Caco-2 (cell line): ENCODE results near the gene NXNL1. TPM values are rescaled to one million over a fixed set of nuclear protein-coding genes. Genes with fewer than 3 reads are reported as not detected.
"Not testable (repeated sequence)": the region's sequence is repeated elsewhere in the genome, so short reads cannot be mapped to it uniquely, and the experiment has no call there.

Source experiments
- BruUV-seq: library from RNA; stranded (reverse); fragments of 400-500 nt; replicated peaks from 2 replicates; lab custom pipeline; 2021; lab: Mats Ljungman, UMichigan
- CTCF ChIA-PET: fragments of 300-600 bp; sonication (Branson Sonifier 250); formaldehyde crosslinking; loops from one replicate; lab custom pipeline; 2022; ENCODE audit warnings: antibody characterized with exemption; lab: Charles Lee
- POLR2A ChIA-PET: fragments of 300-600 bp; sonication (Branson Sonifier 250); formaldehyde crosslinking; loops from one replicate; lab custom pipeline; 2022; ENCODE audit warnings: antibody characterized with exemption; lab: Charles Lee
- DNase-seq, 2 experiments: peaks; one replicate each; pipeline versions ENCODE4 v3.0.0 to v3.0.0-alpha.2; 2020 to 2022
- H3K27me3 ChIP-seq: replicated peaks from 2 replicates; pipeline ENCODE4 v1.6.0; 2011; ENCODE audit warnings: low read length; ENCODE audit not compliant: control insufficient read depth, insufficient read depth
- H3K36me3 ChIP-seq: 2 replicates; pipeline ENCODE4 v1.5.1; 2011; ENCODE audit warnings: low read length; ENCODE audit not compliant: control insufficient read depth, insufficient read depth
- H3K4me1 ChIP-seq: fragments of 250-450 bp; sonication (Bioruptor Pico); 2 replicates; pipeline ENCODE4 v1.5.1; 2020; ENCODE audit warnings: mild to moderate bottlenecking
- H3K4me3 ChIP-seq: 2 replicates; pipeline ENCODE4 v1.5.1; 2011; ENCODE audit warnings: low read depth, mild to moderate bottlenecking, control low read depth, low read length
- H3K9me3 ChIP-seq: fragments of 250-450 bp; sonication (Bioruptor Pico); 2 replicates; pipeline ENCODE4 v1.5.1; 2020; ENCODE audit warnings: mild to moderate bottlenecking, moderate library complexity
- H3K27ac Mint-ChIP-seq: one replicate; pipeline ENCODE4 v1.8.0; 2022; ENCODE audit warnings: mixed read lengths; ENCODE audit not compliant: unreplicated experiment
- H3K27me3 Mint-ChIP-seq: one replicate; pipeline ENCODE4 v1.8.0; 2022; ENCODE audit warnings: mixed read lengths; ENCODE audit not compliant: insufficient read depth, unreplicated experiment
- H3K36me3 Mint-ChIP-seq: one replicate; pipeline ENCODE4 v1.8.0; 2022; ENCODE audit warnings: mild to moderate bottlenecking, mixed read lengths; ENCODE audit not compliant: insufficient read depth, unreplicated experiment
- H3K4me1 Mint-ChIP-seq: one replicate; pipeline ENCODE4 v1.8.0; 2022; ENCODE audit warnings: low read depth, mixed read lengths; ENCODE audit not compliant: unreplicated experiment
- H3K4me3 Mint-ChIP-seq: one replicate; pipeline ENCODE4 v1.8.0; 2022; ENCODE audit warnings: mild to moderate bottlenecking, moderate library complexity, mixed read lengths; ENCODE audit not compliant: unreplicated experiment
- H3K9me3 Mint-ChIP-seq: one replicate; pipeline ENCODE4 v1.8.0; 2022; ENCODE audit warnings: mixed read lengths; ENCODE audit not compliant: unreplicated experiment
- intact Hi-C: fragments of 100-400 bp; cut with micrococcal nuclease; formaldehyde crosslinking; loops from one replicate; pipeline ENCODE4 v1.10.0; 2022; ENCODE audit not compliant: unreplicated experiment
- total RNA-seq: library from RNA; stranded (reverse); gene quantifications from 2 replicates; pipeline ENCODE4 v1.2.3, GENCODE V29; 2022
- TF ChIP-seq, protein P1 (sequence below), 2 experiments: fragments of 200-600 bp in 1 of 2; IDR thresholded peaks; 1 replicate in 1 of 2; 2 replicates in 1 of 2; pipeline versions ENCODE4 v1.5.1 to v1.8.0; 2011 to 2022; ENCODE audit warnings: antibody characterized with exemption in 1 of 2, control low read depth in 1 of 2, inconsistent platforms in 1 of 2, low read depth in 1 of 2, low read length in 1 of 2, mild to moderate bottlenecking in 1 of 2, moderate library complexity in 1 of 2; ENCODE audit not compliant: insufficient read depth in 1 of 2, severe bottlenecking in 1 of 2, unreplicated experiment in 1 of 2

NXNL1 gene
- total RNA-seq, 1 experiment from 2014 or later = not detected

DNA sequence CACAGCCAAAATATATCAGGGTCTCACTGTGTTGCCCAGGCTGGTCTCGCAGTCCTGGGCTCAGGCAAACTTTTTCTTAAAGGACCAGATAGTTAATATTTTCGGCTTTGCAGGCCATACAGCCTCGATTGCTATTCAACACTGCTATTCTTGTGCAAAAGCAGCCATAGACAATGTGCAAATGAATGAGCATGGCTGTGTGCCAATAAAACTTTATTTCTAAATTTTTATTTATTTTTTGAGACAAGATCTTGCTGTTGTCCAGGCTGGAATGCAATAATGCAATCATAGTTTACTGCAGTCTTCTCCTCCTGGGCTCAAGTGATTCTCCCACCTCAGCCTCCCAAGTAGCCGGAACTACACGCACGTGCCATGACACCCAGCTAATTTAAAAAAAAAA, 42.5 kb upstream of the NXNL1 start:
- Mint-ChIP-seq H3K36me3 (peaks cover 7% of the 10 kb centered on the region), H3K27ac (no peak overlapping the region), H3K4me3 (no peak overlapping the region), H3K27me3 (no peaks in the 10 kb centered on the region), H3K9me3 (no peaks in the 10 kb centered on the region), H3K4me1 (peaks cover 19% of the 10 kb centered on the region)
- H3K4me1 ChIP-seq = peaks cover 18% of the 10 kb centered on the region
- CTCF ChIA-PET = no interaction called here
- POLR2A ChIA-PET = no interaction called here
- no peak for DNase-seq
- no peaks in the 10 kb centered on the region for H3K27me3 ChIP-seq
- BruUV-seq = no TSS peak
- H3K4me3 ChIP-seq = no peak overlapping the region
- TF ChIP-seq, protein P1, sequence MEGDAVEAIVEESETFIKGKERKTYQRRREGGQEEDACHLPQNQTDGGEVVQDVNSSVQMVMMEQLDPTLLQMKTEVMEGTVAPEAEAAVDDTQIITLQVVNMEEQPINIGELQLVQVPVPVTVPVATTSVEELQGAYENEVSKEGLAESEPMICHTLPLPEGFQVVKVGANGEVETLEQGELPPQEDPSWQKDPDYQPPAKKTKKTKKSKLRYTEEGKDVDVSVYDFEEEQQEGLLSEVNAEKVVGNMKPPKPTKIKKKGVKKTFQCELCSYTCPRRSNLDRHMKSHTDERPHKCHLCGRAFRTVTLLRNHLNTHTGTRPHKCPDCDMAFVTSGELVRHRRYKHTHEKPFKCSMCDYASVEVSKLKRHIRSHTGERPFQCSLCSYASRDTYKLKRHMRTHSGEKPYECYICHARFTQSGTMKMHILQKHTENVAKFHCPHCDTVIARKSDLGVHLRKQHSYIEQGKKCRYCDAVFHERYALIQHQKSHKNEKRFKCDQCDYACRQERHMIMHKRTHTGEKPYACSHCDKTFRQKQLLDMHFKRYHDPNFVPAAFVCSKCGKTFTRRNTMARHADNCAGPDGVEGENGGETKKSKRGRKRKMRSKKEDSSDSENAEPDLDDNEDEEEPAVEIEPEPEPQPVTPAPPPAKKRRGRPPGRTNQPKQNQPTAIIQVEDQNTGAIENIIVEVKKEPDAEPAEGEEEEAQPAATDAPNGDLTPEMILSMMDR (IDR thresholded peaks at IDR 0.05; ENCODE audit: insufficient read depth in 1 of 2, low read depth in 1 of 2, low read length in 1 of 2, severe bottlenecking in 1 of 2, unreplicated experiment in 1 of 2) = no peak
- no peaks in the 10 kb centered on the region for H3K36me3 ChIP-seq
- no peaks in the 10 kb centered on the region for H3K9me3 ChIP-seq
- intact Hi-C loops = no loop called here

DNA sequence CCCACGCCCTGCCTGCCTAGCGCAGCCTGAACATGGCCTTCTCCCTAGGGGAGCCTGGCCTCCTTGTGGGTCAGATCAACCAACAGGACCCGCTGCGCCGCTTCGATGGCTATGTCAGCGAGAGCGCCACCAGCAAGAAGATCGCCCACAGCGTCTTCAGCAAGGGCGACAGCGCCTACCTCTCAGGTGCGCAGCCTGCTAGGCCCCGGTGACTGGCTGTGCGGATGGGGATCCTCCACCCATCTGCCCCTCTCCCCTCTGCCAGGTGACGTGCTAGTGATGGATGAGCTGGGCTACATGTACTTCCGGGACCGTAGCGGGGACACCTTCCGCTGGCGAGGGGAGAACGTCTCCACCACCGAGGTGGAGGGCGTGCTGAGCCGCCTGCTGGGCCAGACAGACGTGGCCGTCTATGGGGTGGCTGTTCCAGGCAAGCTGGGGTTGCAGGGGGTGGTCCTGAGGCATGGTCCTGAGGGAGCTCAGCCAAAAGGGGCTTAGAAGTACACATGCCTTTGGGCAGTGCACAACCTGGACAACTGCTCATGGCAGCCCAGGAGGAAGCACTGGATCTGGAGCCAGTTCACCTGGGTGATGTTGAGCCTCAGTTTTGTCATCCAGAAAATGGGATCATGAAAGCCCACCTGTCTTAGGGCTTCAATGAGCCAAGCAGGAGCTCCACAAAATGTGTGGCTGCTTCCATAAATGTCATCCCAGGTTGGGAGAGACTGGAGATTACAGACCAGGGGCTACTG, 39.9 kb upstream of the NXNL1 start:
- no peak overlapping the region for H3K4me3 ChIP-seq
- BruUV-seq = no TSS peak
- ChIA-PET CTCF (interaction anchor here (0.6 kb wide), 1 partner anchor 447 kb away, joined by 4 read pairs; no protein-coding TSS in a partner anchor), POLR2A (no interaction called here)
- no peaks in the 10 kb centered on the region for H3K9me3 ChIP-seq
- no peaks in the 10 kb centered on the region for H3K27me3 ChIP-seq
- Mint-ChIP-seq H3K4me1 (peaks cover 16% of the 10 kb centered on the region), H3K36me3 (no peaks in the 10 kb centered on the region), H3K27me3 (no peaks in the 10 kb centered on the region), H3K4me3 (no peak overlapping the region), H3K27ac (no peak overlapping the region), H3K9me3 (no peaks in the 10 kb centered on the region)
- no peaks in the 10 kb centered on the region for H3K36me3 ChIP-seq
- TF ChIP-seq, protein P1 (IDR thresholded peaks at IDR 0.05; ENCODE audit: insufficient read depth in 1 of 2, low read depth in 1 of 2, low read length in 1 of 2, severe bottlenecking in 1 of 2, unreplicated experiment in 1 of 2) = no peak
- H3K4me1 ChIP-seq = peaks cover 16% of the 10 kb centered on the region
- intact Hi-C loops = no loop called here
- no peak for DNase-seq

DNA sequence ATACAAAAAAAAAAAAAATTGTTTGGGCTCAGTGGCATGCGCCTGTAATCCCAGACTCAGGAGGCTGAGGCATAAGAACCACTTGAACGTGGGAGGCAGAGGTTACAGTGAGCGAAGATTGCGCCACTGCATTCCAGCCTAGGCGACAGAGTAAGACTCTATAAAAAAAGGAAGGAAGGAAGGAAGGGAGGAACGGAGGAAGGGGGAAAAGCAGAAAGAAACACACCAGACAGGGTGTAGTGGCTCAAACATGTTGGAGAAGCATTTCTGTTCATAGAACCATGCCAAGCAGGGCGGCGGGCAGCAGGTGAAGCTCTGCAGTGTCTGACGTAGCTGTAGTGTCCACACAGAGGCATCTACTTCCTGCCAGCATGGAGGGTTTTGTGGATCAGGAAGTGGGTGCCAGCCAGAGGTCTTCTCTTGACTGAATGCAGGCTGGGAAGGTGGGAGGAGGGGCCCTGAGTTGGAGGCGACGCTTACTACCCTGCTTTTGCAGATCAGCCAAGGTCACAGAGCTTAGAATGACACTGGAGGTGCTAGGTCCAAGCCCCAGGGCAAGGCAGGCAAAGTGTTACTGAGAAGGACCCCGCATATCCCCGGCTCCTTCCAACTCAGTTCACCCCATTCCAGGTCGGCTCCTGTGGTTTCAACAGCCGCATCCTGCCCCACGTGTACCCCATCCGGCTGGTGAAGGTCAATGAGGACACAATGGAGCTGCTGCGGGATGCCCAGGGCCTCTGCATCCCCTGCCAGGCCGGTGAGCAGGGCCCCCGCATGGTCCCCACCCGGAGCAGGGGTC, 39.1 kb upstream of the NXNL1 start:
- Mint-ChIP-seq H3K36me3 (no peaks in the 10 kb centered on the region), H3K9me3 (no peaks in the 10 kb centered on the region), H3K4me3 (no peak overlapping the region), H3K27ac (peak overlapping the region; percentile 83), H3K27me3 (no peaks in the 10 kb centered on the region), H3K4me1 (peaks cover 16% of the 10 kb centered on the region)
- Histone ChIP-seq H3K36me3 (no peaks in the 10 kb centered on the region), H3K9me3 (no peaks in the 10 kb centered on the region), H3K4me3 (no peak overlapping the region), H3K4me1 (peaks cover 16% of the 10 kb centered on the region), H3K27me3 (no peaks in the 10 kb centered on the region)
- DNase-seq = peak; percentile 43 to 55
- TF ChIP-seq, protein P1 (IDR thresholded peaks at IDR 0.05; ENCODE audit: insufficient read depth in 1 of 2, low read depth in 1 of 2, low read length in 1 of 2, severe bottlenecking in 1 of 2, unreplicated experiment in 1 of 2) = no peak
- ChIA-PET CTCF (no interaction called here), POLR2A (no interaction called here)
- intact Hi-C loops = no loop called here
- BruUV-seq = no TSS peak

DNA sequence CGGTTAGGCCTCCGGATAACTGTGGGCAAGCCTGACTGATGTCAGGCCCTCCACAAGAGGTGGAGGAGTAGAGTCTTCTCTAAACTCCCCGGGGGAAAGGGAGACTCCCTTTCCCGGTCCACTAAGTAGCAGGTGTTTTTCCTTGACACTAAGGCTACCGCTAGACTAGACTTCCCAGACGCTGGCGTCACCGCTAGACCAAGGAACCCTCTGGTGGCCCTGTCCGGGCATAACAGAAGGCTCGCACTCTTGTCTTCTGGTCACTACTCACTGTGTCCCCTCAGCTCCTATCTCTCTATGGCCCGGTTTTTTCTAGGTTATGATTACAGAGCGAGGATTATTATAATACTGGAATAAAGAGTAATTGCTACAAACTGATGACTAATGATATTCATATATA, 38.3 kb upstream of the NXNL1 start:
- intact Hi-C loops, H3K4me3 ChIP-seq, H3K9me3 ChIP-seq, H3K36me3 ChIP-seq, H3K36me3 Mint-ChIP-seq, H3K9me3 Mint-ChIP-seq, H3K27me3 ChIP-seq, H3K27me3 Mint-ChIP-seq, BruUV-seq, POLR2A ChIA-PET: not testable (repeated sequence)
- peak overlapping the region; percentile 7 for H3K27ac Mint-ChIP-seq
- CTCF ChIA-PET = interaction anchor here (1.4 kb wide), 1 partner anchor 12 kb away, joined by 5 read pairs; the partner anchor contains the start of gene PGLS
- DNase-seq = peak in 1 of 2 experiments; percentile 44
- H3K4me1 ChIP-seq = peaks cover 16% of the 10 kb centered on the region
- H3K4me3 Mint-ChIP-seq = peak overlapping the region; percentile 3
- peaks cover 16% of the 10 kb centered on the region for H3K4me1 Mint-ChIP-seq
